ENCODE data around the gene P3H3. TPM values are rescaled to one million over a fixed set of nuclear protein-coding genes. Genes with fewer than 3 reads are reported as not detected.

The P3H3 gene
- polyA plus RNA-seq, 1 experiment = 71.6 TPM

DNA sequence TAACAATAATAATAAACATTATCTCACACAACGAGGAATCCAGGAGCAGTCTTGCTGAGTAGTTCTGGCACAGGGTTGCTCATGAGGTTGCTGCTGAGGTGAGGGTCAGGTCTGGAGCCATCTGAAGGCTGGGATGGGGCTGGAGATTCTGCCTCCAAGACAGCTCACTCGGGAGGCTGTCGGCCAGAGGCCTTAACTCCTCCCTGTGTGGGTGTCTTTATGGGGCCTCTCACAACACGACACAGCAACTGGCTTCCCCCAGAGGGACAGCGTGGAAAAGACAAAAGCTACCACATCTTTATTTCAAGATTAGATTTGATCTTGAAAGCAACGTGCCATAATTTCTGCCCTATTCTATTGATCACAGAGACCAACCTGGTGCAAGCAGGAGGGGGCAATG lies 46.1 kb upstream of the P3H3 start:
- POLR2A ChIA-PET = no interaction called here
- TF ChIP-seq, protein P1, sequence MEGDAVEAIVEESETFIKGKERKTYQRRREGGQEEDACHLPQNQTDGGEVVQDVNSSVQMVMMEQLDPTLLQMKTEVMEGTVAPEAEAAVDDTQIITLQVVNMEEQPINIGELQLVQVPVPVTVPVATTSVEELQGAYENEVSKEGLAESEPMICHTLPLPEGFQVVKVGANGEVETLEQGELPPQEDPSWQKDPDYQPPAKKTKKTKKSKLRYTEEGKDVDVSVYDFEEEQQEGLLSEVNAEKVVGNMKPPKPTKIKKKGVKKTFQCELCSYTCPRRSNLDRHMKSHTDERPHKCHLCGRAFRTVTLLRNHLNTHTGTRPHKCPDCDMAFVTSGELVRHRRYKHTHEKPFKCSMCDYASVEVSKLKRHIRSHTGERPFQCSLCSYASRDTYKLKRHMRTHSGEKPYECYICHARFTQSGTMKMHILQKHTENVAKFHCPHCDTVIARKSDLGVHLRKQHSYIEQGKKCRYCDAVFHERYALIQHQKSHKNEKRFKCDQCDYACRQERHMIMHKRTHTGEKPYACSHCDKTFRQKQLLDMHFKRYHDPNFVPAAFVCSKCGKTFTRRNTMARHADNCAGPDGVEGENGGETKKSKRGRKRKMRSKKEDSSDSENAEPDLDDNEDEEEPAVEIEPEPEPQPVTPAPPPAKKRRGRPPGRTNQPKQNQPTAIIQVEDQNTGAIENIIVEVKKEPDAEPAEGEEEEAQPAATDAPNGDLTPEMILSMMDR (IDR thresholded peaks at IDR 0.05; ENCODE audit: insufficient read depth, low read depth, low read length) = no peak
- Histone ChIP-seq H3K27me3 (ENCODE audit: control insufficient read depth, insufficient read depth, low read length) (no peaks in the 10 kb centered on the region), H3K4me3 (ENCODE audit: low read depth, low read length) (no peak overlapping the region), H3K36me3 (ENCODE audit: control insufficient read depth, insufficient read depth, low read length) (no peaks in the 10 kb centered on the region)
- DNase-seq (ENCODE audit: low read depth) = no peak
- CTCF ChIA-PET = interaction anchor here (8.6 to 17.2 kb wide), 2 partner anchors 25 to 42 kb away, joined by 43 to 222 read pairs; partner anchors contain the start of genes GPR162 and MLF2

- TF ChIP-seq, protein P1 (IDR thresholded peaks at IDR 0.05; ENCODE audit: insufficient read depth, low read depth, low read length) = no peak
These were observed 45.2 kb upstream of the P3H3 start for GRCh38 chr12:6782850-6783566.

GRCh38 chr12:6783828-6784227 lies 44.4 kb upstream of the P3H3 start:
- Histone ChIP-seq H3K27me3 (ENCODE audit: control insufficient read depth, insufficient read depth, low read length) (no peaks in the 10 kb centered on the region), H3K36me3 (ENCODE audit: control insufficient read depth, insufficient read depth, low read length) (no peaks in the 10 kb centered on the region), H3K4me3 (ENCODE audit: low read depth, low read length) (no peak overlapping the region)
- no peak for DNase-seq (ENCODE audit: low read depth)
- ChIA-PET POLR2A (no interaction called here), CTCF (interaction anchor here (0.9 to 17.2 kb wide), 7 partner anchors 9 to 60 kb away, joined by 3 to 222 read pairs (median 4); partner anchors contain the start of genes COPS7A, GPR162, MLF2 and PTMS)
- TF ChIP-seq, protein P1 (IDR thresholded peaks at IDR 0.05; ENCODE audit: insufficient read depth, low read depth, low read length) = no peak

More at GRCh38 chr12:6782850-6783566, 45.2 kb upstream of the P3H3 start:
- H3K36me3 ChIP-seq (ENCODE audit: control insufficient read depth, insufficient read depth, low read length) = no peaks in the 10 kb centered on the region
- H3K4me3 ChIP-seq (ENCODE audit: low read depth, low read length) = no peak overlapping the region
- ChIA-PET POLR2A (no interaction called here), CTCF (interaction anchor here (0.9 to 17.2 kb wide), 5 partner anchors 16 to 59 kb away, joined by 3 to 222 read pairs (median 7); partner anchors contain the start of genes COPS7A, GPR162 and MLF2)
- no peak for DNase-seq (ENCODE audit: low read depth)
- no peaks in the 10 kb centered on the region for H3K27me3 ChIP-seq (ENCODE audit: control insufficient read depth, insufficient read depth, low read length)

DNA sequence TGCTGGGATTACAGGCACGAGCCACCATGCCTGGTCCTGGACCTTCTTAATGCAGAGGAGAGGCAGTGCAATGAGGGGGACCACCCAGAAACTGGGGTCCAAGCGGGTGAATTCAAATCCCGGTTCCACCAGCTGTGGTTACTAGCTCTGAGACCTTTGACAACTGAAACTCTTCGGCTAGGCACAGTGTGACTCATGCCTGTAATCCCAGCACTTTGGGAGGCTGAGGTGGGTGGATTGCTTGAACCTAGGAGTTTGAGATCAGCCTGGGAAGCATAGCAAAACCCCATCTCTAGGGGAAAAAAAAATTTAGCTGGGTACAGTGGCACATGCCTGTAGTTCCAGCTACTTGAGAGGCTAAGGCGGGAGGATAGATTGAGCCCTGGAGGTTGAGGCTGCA lies 43.9 kb upstream of the P3H3 start:
- no peaks in the 10 kb centered on the region for H3K27me3 ChIP-seq (ENCODE audit: control insufficient read depth, insufficient read depth, low read length)
- no peak overlapping the region for H3K4me3 ChIP-seq (ENCODE audit: low read depth, low read length)
- ChIA-PET POLR2A (interaction anchor here (0.6 kb wide), 1 partner anchor 44 kb away, joined by 5 read pairs; no protein-coding TSS in a partner anchor), CTCF (interaction anchor here (0.6 to 17.2 kb wide), 7 partner anchors 9 to 239 kb away, joined by 3 to 222 read pairs (median 4); partner anchors contain the start of genes COPS7A, GPR162, MLF2 and PTMS)
- DNase-seq (ENCODE audit: low read depth) = no peak
- TF ChIP-seq, protein P1 (IDR thresholded peaks at IDR 0.05; ENCODE audit: insufficient read depth, low read depth, low read length) = no peak
- H3K36me3 ChIP-seq (ENCODE audit: control insufficient read depth, insufficient read depth, low read length) = no peaks in the 10 kb centered on the region

DNA sequence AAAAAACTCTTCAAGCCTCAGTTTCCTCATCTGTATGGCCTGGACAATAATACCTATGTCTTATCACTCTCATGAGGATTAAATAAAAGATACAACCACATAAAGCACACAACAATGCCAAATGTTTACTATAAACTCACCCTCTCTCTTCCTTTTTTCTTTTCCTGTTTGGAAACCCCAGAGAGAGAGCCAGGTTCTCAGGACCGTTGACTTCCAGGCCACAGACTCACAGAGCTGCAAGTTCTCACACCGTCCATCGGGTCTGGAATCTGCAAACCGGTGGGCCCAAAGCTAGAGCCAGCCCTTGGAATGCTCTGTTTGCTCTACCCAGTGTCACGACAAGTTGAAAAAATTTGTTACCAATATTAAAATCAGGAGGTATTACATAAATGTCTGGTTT lies 43.4 kb upstream of the P3H3 start:
- Histone ChIP-seq H3K27me3 (ENCODE audit: control insufficient read depth, insufficient read depth, low read length) (no peaks in the 10 kb centered on the region), H3K36me3 (ENCODE audit: control insufficient read depth, insufficient read depth, low read length) (no peaks in the 10 kb centered on the region), H3K4me3 (ENCODE audit: low read depth, low read length) (no peak overlapping the region)
- DNase-seq (ENCODE audit: low read depth) = no peak
- ChIA-PET CTCF (interaction anchor here (0.6 to 17.2 kb wide), 7 partner anchors 15 to 240 kb away, joined by 3 to 222 read pairs (median 4); partner anchors contain the start of genes COPS7A, GPR162, MLF2 and PTMS), POLR2A (interaction anchor here (0.6 kb wide), 1 partner anchor 43 kb away, joined by 5 read pairs; no protein-coding TSS in a partner anchor)
- TF ChIP-seq, protein P1 (IDR thresholded peaks at IDR 0.05; ENCODE audit: insufficient read depth, low read depth, low read length) = no peak

All from BJ (cell line).